WTC11 (cell line): ENCODE measurements around the gene RHPN2.

Experiments
- CREM ChIP-seq: sonication (generic); formaldehyde crosslinking; IDR thresholded peaks from 2 replicates; pipeline ENCODE4 v1.8.1; 2022; ENCODE audit warnings: mild to moderate bottlenecking, missing genetic modification reagents, moderate library complexity
- CTCF ChIP-seq: fragments of 200-600 bp; IDR thresholded peaks from 2 replicates; pipeline ENCODE4 v1.8.0; 2022; ENCODE audit warnings: antibody characterized with exemption
- ESRRA ChIP-seq: sonication (generic); formaldehyde crosslinking; IDR thresholded peaks from 2 replicates; pipeline ENCODE4 v1.8.1; 2022; ENCODE audit warnings: mild to moderate bottlenecking, missing genetic modification reagents, borderline replicate concordance
- FOXP1 ChIP-seq: sonication (generic); formaldehyde crosslinking; IDR thresholded peaks from 2 replicates; pipeline ENCODE4 v1.8.0; 2022; ENCODE audit warnings: missing genetic modification reagents, mild to moderate bottlenecking, moderate library complexity, borderline replicate concordance
- FOXP4 ChIP-seq: sonication (generic); formaldehyde crosslinking; IDR thresholded peaks from 2 replicates; pipeline ENCODE4 v1.8.0; 2022; ENCODE audit warnings: mild to moderate bottlenecking, missing genetic modification reagents
- IRF1 ChIP-seq: sonication (generic); formaldehyde crosslinking; IDR thresholded peaks from 2 replicates; pipeline ENCODE4 v1.8.0; 2023; ENCODE audit warnings: missing genetic modification reagents
- JAZF1 ChIP-seq: fragments of 250-450 bp; sonication (Bioruptor Pico); IDR thresholded peaks from 2 replicates; pipeline ENCODE4 v1.9.0; 2021; ENCODE audit warnings: moderate library complexity, mild to moderate bottlenecking, inconsistent platforms
- RELA ChIP-seq: sonication (generic); formaldehyde crosslinking; IDR thresholded peaks from 2 replicates; pipeline ENCODE4 v1.8.1; 2022; ENCODE audit warnings: missing genetic modification reagents, mild to moderate bottlenecking, borderline replicate concordance
- SP1 ChIP-seq: sonication (generic); formaldehyde crosslinking; conservative IDR thresholded peaks from 2 replicates; pipeline ENCODE4 v1.8.1; 2022; ENCODE audit warnings: missing genetic modification reagents
- USF1 ChIP-seq: sonication (generic); formaldehyde crosslinking; IDR thresholded peaks from 2 replicates; pipeline ENCODE4 v1.8.0; 2022; ENCODE audit warnings: mild to moderate bottlenecking, missing genetic modification reagents
- ZNF121 ChIP-seq: sonication (generic); formaldehyde crosslinking; IDR thresholded peaks from 2 replicates; pipeline ENCODE4 v1.8.0; 2023; ENCODE audit warnings: missing genetic modification reagents
- ZNF263 ChIP-seq: sonication (generic); formaldehyde crosslinking; IDR thresholded peaks from 2 replicates; pipeline ENCODE4 v1.8.1; 2022; ENCODE audit warnings: low read depth, mild to moderate bottlenecking, moderate library complexity, missing genetic modification reagents

- TF ChIP-seq ZNF121 (CRISPR knock-in tag) (no peak), CTCF (peak; percentile 84), ZNF263 (no peak), FOXP4 (CRISPR knock-in tag) (no peak), RELA (no peak), CREM (CRISPR knock-in tag) (no peak), USF1 (CRISPR knock-in tag) (no peak), ESRRA (CRISPR knock-in tag) (no peak), FOXP1 (CRISPR knock-in tag) (no peak), IRF1 (CRISPR knock-in tag) (no peak), SP1 (no peak), JAZF1 (CRISPR knock-in tag) (no peak)
These were observed 88.4 kb downstream of the RHPN2 start for GRCh38 chr19:32976223-32976805.
